SKM-1 (cell line): ENCODE data around the gene DDX49.
"Not testable (repeated sequence)": the region's sequence is repeated elsewhere in the genome, so short reads cannot be mapped to it uniquely, and the experiment has no call there.

Source experiments
- DNase-seq: peaks from one replicate; lab custom pipeline; 2025; ENCODE audit not compliant: unreplicated experiment; lab: John Stamatoyannopoulos, UW

DDX49 gene

GRCh38 chr19:18908917-18909619 is 10.4 kb upstream of the DDX49 start:
- DNase-seq: no peak

GRCh38 chr19:18910010-18910409 is 9.5 kb upstream of the DDX49 start:
- no peak for DNase-seq

- DNase-seq: no peak
Measured at GRCh38 chr19:18910801-18911436, 8.6 kb upstream of the DDX49 start.

- no peak for DNase-seq
Measured at GRCh38 chr19:18912933-18913332, 6.6 kb upstream of the DDX49 start.

- DNase-seq: no peak
Measured at GRCh38 chr19:18913466-18913865, 6.0 kb upstream of the DDX49 start.

- DNase-seq: no peak
Measured at GRCh38 chr19:18915639-18916038, 3.9 kb upstream of the DDX49 start.

GRCh38 chr19:18917593-18917992 is 1.9 kb upstream of the DDX49 start:
- DNase-seq: not testable (repeated sequence)

GRCh38 chr19:18919900-18920214 is 342 bp downstream of the DDX49 start:
- DNase-seq: no peak

GRCh38 chr19:18920400-18920799 is 885 bp downstream of the DDX49 start:
- no peak for DNase-seq

- DNase-seq: no peak
Measured at GRCh38 chr19:18921593-18921992, 2.1 kb downstream of the DDX49 start.

- no peak for DNase-seq
Measured at GRCh38 chr19:18922228-18922985, 2.9 kb downstream of the DDX49 start.

GRCh38 chr19:18924684-18925213 is 5.2 kb downstream of the DDX49 start:
- DNase-seq: no peak

GRCh38 chr19:18928018-18928805 is 8.7 kb downstream of the DDX49 start:
- DNase-seq: no peak

- DNase-seq: no peak
Measured at GRCh38 chr19:18929311-18929710, 9.8 kb downstream of the DDX49 start.

GRCh38 chr19:18931316-18932162 is 12.0 kb downstream of the DDX49 start:
- no peak for DNase-seq

- DNase-seq: no peak
Measured at GRCh38 chr19:18932216-18932841, 12.8 kb downstream of the DDX49 start.

- no peak for DNase-seq
Measured at GRCh38 chr19:18933297-18933696, 13.8 kb downstream of the DDX49 start.

GRCh38 chr19:18939163-18939562 is 19.6 kb downstream of the DDX49 start:
- no peak for DNase-seq

GRCh38 chr19:18939922-18940768 is 20.6 kb downstream of the DDX49 start:
- no peak for DNase-seq
